Stimulated activated CD8-positive, alpha-beta memory T cell treated with anti-CD3 and anti-CD28 coated beads, Interleukin-7, amount 100 ng/mL, for 1 hour (primary cell): Measurements from ENCODE around the gene SOX6.

ENCODE experiments used
- DNase-seq, 2 donors: peaks; one replicate each; pipeline ENCODE4 v3.0.0-alpha.2; 2020; ENCODE audit warnings: low read depth in 2 of 2

The SOX6 gene

GRCh38 chr11:16276251-16276650, 80.1 kb downstream of the SOX6 start:
- no peak for DNase-seq

GRCh38 chr11:16271258-16271657, 85.1 kb downstream of the SOX6 start:
- no peak for DNase-seq

GRCh38 chr11:16266021-16266420, 90.3 kb downstream of the SOX6 start:
- DNase-seq: no peak

GRCh38 chr11:16265022-16265421, 91.3 kb downstream of the SOX6 start:
- no peak for DNase-seq

GRCh38 chr11:16262645-16262955, 93.7 kb downstream of the SOX6 start:
- DNase-seq: no peak

GRCh38 chr11:16261836-16262644, 94.3 kb downstream of the SOX6 start:
- no peak for DNase-seq

GRCh38 chr11:16252373-16252772, 104.0 kb downstream of the SOX6 start:
- no peak for DNase-seq

- DNase-seq: no peak
These were observed 108.1 kb downstream of the SOX6 start for GRCh38 chr11:16248248-16248647.

- no peak for DNase-seq
These were observed 113.5 kb downstream of the SOX6 start for GRCh38 chr11:16242806-16243205.

GRCh38 chr11:16240687-16241086, 115.7 kb downstream of the SOX6 start:
- DNase-seq: no peak

- DNase-seq: no peak
These were observed 116.9 kb downstream of the SOX6 start for GRCh38 chr11:16239141-16240105.

GRCh38 chr11:16226245-16226644, 130.1 kb downstream of the SOX6 start:
- no peak for DNase-seq

GRCh38 chr11:16225623-16226022, 130.7 kb downstream of the SOX6 start:
- DNase-seq: no peak

- no peak for DNase-seq
These were observed 132.8 kb downstream of the SOX6 start for GRCh38 chr11:16223558-16223957.

- no peak for DNase-seq
These were observed 138.7 kb downstream of the SOX6 start for GRCh38 chr11:16217631-16218030.

GRCh38 chr11:16216831-16217230, 139.5 kb downstream of the SOX6 start:
- no peak for DNase-seq

- no peak for DNase-seq
These were observed 141.0 kb downstream of the SOX6 start for GRCh38 chr11:16215352-16215751.

GRCh38 chr11:16211407-16211806, 144.9 kb downstream of the SOX6 start:
- no peak for DNase-seq

- no peak for DNase-seq
These were observed 152.1 kb downstream of the SOX6 start for GRCh38 chr11:16204261-16204660.

- no peak for DNase-seq
These were observed 160.7 kb downstream of the SOX6 start for GRCh38 chr11:16195651-16196050.

- no peak for DNase-seq
These were observed 161.8 kb downstream of the SOX6 start for GRCh38 chr11:16194566-16194965.

GRCh38 chr11:16193897-16194381, 162.4 kb downstream of the SOX6 start:
- no peak for DNase-seq

GRCh38 chr11:16191868-16192240, 164.5 kb downstream of the SOX6 start:
- DNase-seq: no peak
